H1 (cell line): ENCODE measurements around the gene EGFLAM. TPM values are rescaled to one million over a fixed set of nuclear protein-coding genes. Genes with fewer than 3 reads are reported as not detected.

ENCODE experiments used
- CTCF ChIA-PET: fragments of 300-600 bp; sonication (Branson Sonifier 250); formaldehyde crosslinking; loops from one replicate; lab custom pipeline; 2021; ENCODE audit not compliant: partially characterized antibody; lab: Charles Lee
- POLR2A ChIA-PET: fragments of 300-600 bp; sonication (Branson Sonifier 250); formaldehyde crosslinking; loops from one replicate; lab custom pipeline; 2021; ENCODE audit warnings: inconsistent platforms; ENCODE audit not compliant: partially characterized antibody; lab: Charles Lee
- DNase-seq, 2 experiments: peaks; one replicate each; pipeline versions ENCODE4 v3.0.0 to v3.0.0-alpha.2; 2010 to 2022; ENCODE audit warnings: low spot score in 2 of 2, low read depth in 1 of 2, mixed read lengths in 1 of 2
- FAIRE-seq: peaks from 2 replicates; lab custom pipeline; 2011; peaks lifted over from hg19 to GRCh38; lab: Jason Lieb, UNC
- H2AFZ ChIP-seq: 2 replicates; pipeline ENCODE4 v1.8.1; 2012; ENCODE audit warnings: low read length, inconsistent platforms
- H2AK5ac ChIP-seq: 2 replicates; pipeline ENCODE4 v1.6.1; 2013; ENCODE audit warnings: low read depth, low read length
- H2BK120ac ChIP-seq: replicated peaks from 2 replicates; pipeline ENCODE3; 2013; ENCODE audit warnings: low read depth, low read length, inconsistent platforms
- H2BK12ac ChIP-seq: 2 replicates; pipeline ENCODE4 v1.6.1; 2013; ENCODE audit warnings: low read depth, low read length
- H2BK15ac ChIP-seq: 2 replicates; pipeline ENCODE4 v1.6.1; 2013; ENCODE audit warnings: low read length
- H2BK20ac ChIP-seq: 2 replicates; pipeline ENCODE4 v1.6.1; 2013; ENCODE audit warnings: low read length
- H2BK5ac ChIP-seq: 2 replicates; pipeline ENCODE4 v1.6.1; 2013; ENCODE audit warnings: low read depth, low read length
- H3K14ac ChIP-seq: 2 replicates; pipeline ENCODE4 v1.6.1; 2013; ENCODE audit warnings: inconsistent platforms; ENCODE audit not compliant: insufficient read length
- H3K18ac ChIP-seq: 2 replicates; pipeline ENCODE4 v1.6.1; 2013; ENCODE audit warnings: low read length; ENCODE audit errors: extremely low read depth
- H3K23ac ChIP-seq: 2 replicates; pipeline ENCODE4 v1.6.1; 2013; ENCODE audit warnings: inconsistent platforms; ENCODE audit not compliant: insufficient read length
- H3K23me2 ChIP-seq: 2 replicates; pipeline ENCODE4 v1.6.1; 2013; ENCODE audit warnings: low read depth, low read length
- H3K27ac ChIP-seq: 2 replicates; pipeline ENCODE4 v1.6.1; 2011; ENCODE audit warnings: low read depth, low read length, inconsistent platforms
- H3K27me3 ChIP-seq, 4 experiments: replicated peaks in 1 of 4; 1 replicate in 1 of 4; 2 replicates in 3 of 4; pipeline versions ENCODE4 v1.6.1 to v1.8.1; 2011 to 2013; ENCODE audit warnings: low read length in 3 of 4, mild to moderate bottlenecking in 3 of 4, inconsistent platforms in 2 of 4, mixed read lengths in 2 of 4, moderate library complexity in 1 of 4; ENCODE audit not compliant: control insufficient read depth in 3 of 4, insufficient read depth in 3 of 4; ENCODE audit errors: extremely low read depth in 1 of 4
- H3K36me3 ChIP-seq, 4 experiments: 2 replicates each; pipeline versions ENCODE4 v1.6.1 to v1.8.1; 2011 to 2013; ENCODE audit warnings: mild to moderate bottlenecking in 4 of 4, low read length in 3 of 4, moderate library complexity in 2 of 4, control low read depth in 1 of 4, inconsistent platforms in 1 of 4; ENCODE audit not compliant: insufficient read depth in 4 of 4, control insufficient read depth in 2 of 4
- H3K4ac ChIP-seq: replicated peaks from 2 replicates; pipeline ENCODE3; 2013; ENCODE audit warnings: low read length, low read depth, mixed read lengths, inconsistent platforms; ENCODE audit not compliant: insufficient read length
- H3K4me1 ChIP-seq, 4 experiments: replicated peaks in 1 of 4; 1 replicate in 1 of 4; 2 replicates in 3 of 4; pipeline versions ENCODE4 v1.6.1 to v1.8.1; 2011 to 2013; ENCODE audit warnings: low read length in 3 of 4, inconsistent platforms in 2 of 4, mixed read lengths in 1 of 4; ENCODE audit not compliant: insufficient read depth in 4 of 4, control insufficient read depth in 3 of 4
- H3K4me2 ChIP-seq, 2 experiments: 2 replicates each; pipeline versions ENCODE4 v1.6.1 to v1.8.1; 2011 to 2013; ENCODE audit warnings: low read depth in 2 of 2, low read length in 2 of 2, control low read depth in 1 of 2, inconsistent platforms in 1 of 2, mild to moderate bottlenecking in 1 of 2; ENCODE audit not compliant: insufficient read depth in 1 of 2
- H3K4me3 ChIP-seq, 4 experiments: fragments of 200-600, 300-600 bp in 1 of 4; sonication (generic), shearing (Covaris generic), sonication (Bioruptor Twin) in 1 of 4; 2 replicates each; pipeline versions ENCODE4 v1.5.1 to v1.8.1; 2011 to 2016; ENCODE audit warnings: low read length in 4 of 4, low read depth in 3 of 4, control low read depth in 2 of 4, inconsistent platforms in 2 of 4, mild to moderate bottlenecking in 2 of 4, mixed read lengths in 1 of 4, moderate library complexity in 1 of 4; ENCODE audit not compliant: insufficient read depth in 2 of 4; ENCODE audit errors: extremely low read depth in 1 of 4
- H3K56ac ChIP-seq: replicated peaks from 2 replicates; pipeline ENCODE3; 2013; ENCODE audit warnings: low read depth, mild to moderate bottlenecking, mixed read lengths, low read length, inconsistent platforms; ENCODE audit not compliant: insufficient read length
- H3K79me1 ChIP-seq: 2 replicates; pipeline ENCODE4 v1.6.1; 2013; ENCODE audit warnings: low read depth, low read length, control low read depth
- H3K79me2 ChIP-seq, 2 experiments: 2 replicates each; pipeline versions ENCODE4 v1.6.1 to v1.8.1; 2012 to 2013; ENCODE audit warnings: low read length in 2 of 2, mild to moderate bottlenecking in 2 of 2, inconsistent platforms in 1 of 2; ENCODE audit not compliant: insufficient read depth in 2 of 2, control insufficient read depth in 1 of 2
- H3K9ac ChIP-seq, 4 experiments: replicated peaks in 1 of 4; 1 replicate in 1 of 4; 2 replicates in 3 of 4; pipeline versions ENCODE4 v1.6.1 to v1.8.1; 2011 to 2013; ENCODE audit warnings: low read depth in 3 of 4, low read length in 3 of 4, control low read depth in 2 of 4, mild to moderate bottlenecking in 2 of 4, moderate library complexity in 2 of 4, inconsistent platforms in 1 of 4; ENCODE audit errors: extremely low read depth in 1 of 4
- H3K9me3 ChIP-seq, 2 experiments: 2 replicates each; pipeline versions ENCODE4 v1.6.1 to v1.8.1; 2012 to 2013; ENCODE audit warnings: mild to moderate bottlenecking in 2 of 2, moderate library complexity in 2 of 2, control low read depth in 1 of 2, inconsistent platforms in 1 of 2, low read depth in 1 of 2, low read length in 1 of 2, mixed read lengths in 1 of 2; ENCODE audit not compliant: insufficient read depth in 2 of 2
- H4K20me1 ChIP-seq, 2 experiments: replicated peaks in 1 of 2; 2 replicates each; pipeline versions ENCODE3 to v1.8.1; 2011 to 2013; ENCODE audit warnings: inconsistent platforms in 2 of 2, low read length in 2 of 2, mild to moderate bottlenecking in 1 of 2; ENCODE audit not compliant: insufficient read depth in 2 of 2, control insufficient read depth in 1 of 2
- H4K5ac ChIP-seq: 2 replicates; pipeline ENCODE4 v1.6.1; 2013; ENCODE audit warnings: low read length, low read depth, mixed read lengths, inconsistent platforms; ENCODE audit not compliant: insufficient read length
- H4K8ac ChIP-seq: 2 replicates; pipeline ENCODE4 v1.8.0; 2013; ENCODE audit warnings: mild to moderate bottlenecking, moderate library complexity, low read length, inconsistent platforms; ENCODE audit not compliant: insufficient read depth; ENCODE audit errors: extremely low read depth
- H4K91ac ChIP-seq: replicated peaks from 2 replicates; pipeline ENCODE3; 2013; ENCODE audit warnings: low read length, mixed read lengths, inconsistent platforms; ENCODE audit not compliant: insufficient read length
- ASH2L ChIP-seq: fragments of 200-600, 300-600 bp; sonication (generic); IDR thresholded peaks from one replicate; pipeline ENCODE4 v1.7.1; 2017; ENCODE audit warnings: low read length
- BCL11A ChIP-seq, 2 experiments: IDR thresholded peaks; one replicate each; pipeline ENCODE4 v1.6.1; 2011; ENCODE audit warnings: low read depth in 2 of 2, low read length in 2 of 2, mild to moderate bottlenecking in 2 of 2
- CEBPB ChIP-seq: IDR thresholded peaks from 2 replicates; pipeline ENCODE4 v1.6.1; 2012; ENCODE audit warnings: low read depth, low read length
- GTF2F1 ChIP-seq: IDR thresholded peaks from 2 replicates; pipeline ENCODE4 v1.6.1; 2012; ENCODE audit warnings: low read depth, low read length, improper control_type of control experiment, borderline replicate concordance
- HDAC2 ChIP-seq, 2 experiments: fragments of 300-600 bp in 1 of 2; sonication (generic) in 1 of 2; IDR thresholded peaks; 2 replicates each; pipeline ENCODE4 v1.6.1; 2011 to 2012; ENCODE audit warnings: low read depth in 2 of 2, low read length in 2 of 2, mild to moderate bottlenecking in 2 of 2, moderate library complexity in 2 of 2, borderline replicate concordance in 1 of 2, inconsistent platforms in 1 of 2
- MAX ChIP-seq: IDR thresholded peaks from 2 replicates; pipeline ENCODE4 v1.6.1; 2012; ENCODE audit warnings: inconsistent platforms
- SRF ChIP-seq: IDR thresholded peaks from 2 replicates; pipeline ENCODE4 v1.6.1; 2011; ENCODE audit warnings: mild to moderate bottlenecking, low read depth, low read length, moderate library complexity
- USF2 ChIP-seq: IDR thresholded peaks from 2 replicates; pipeline ENCODE4 v1.6.1; 2011; ENCODE audit warnings: low read length, improper control_type of control experiment
- polyA plus RNA-seq, 7 experiments: library from polyadenylated mRNA; depleted of rRNA in 3 of 7; stranded (reverse) in 5 of 7; unstranded in 2 of 7; fragments of >200 nt in 5 of 7; fragments of 200-250 nt in 2 of 7; gene quantifications; 1 replicate in 5 of 7; 2 replicates in 1 of 7; 4 replicates in 1 of 7; pipeline versions ENCODE4 v1.2.1 to v1.2.3, GENCODE V29; 2011 to 2013; ENCODE audit warnings: missing spikeins in 2 of 7, mixed read lengths in 2 of 7
- total RNA-seq: library from RNA; stranded (reverse); fragmentation: NEBNext Ultra II Directional; extraction: Animal tissue kit (Norgen Biotek cat#: 25700); gene quantifications from 2 replicates; pipeline ENCODE4 v1.2.1, GENCODE V29; 2021

Gene EGFLAM
- total and polyA plus RNA-seq, 2 of the 8 experiments (the other 6 are each of a cell fraction or from before 2014, with no cell fraction given): 0.20 to 0.24 TPM

- ChIA-PET POLR2A (no interaction called here), CTCF (interaction anchor here (1.5 kb wide), 1 partner anchor 47 kb away, joined by 3 read pairs; no protein-coding TSS in a partner anchor)
- H3K23me2 ChIP-seq: 0 out of 2 replicates have a peak, but pooled peaks cover 2% of the 10 kb centered on the region
- no peak overlapping the region for H3K56ac ChIP-seq
- H3K4ac ChIP-seq: no peak overlapping the region
- no peak overlapping the region for H3K18ac ChIP-seq
- no peak overlapping the region for H2AK5ac ChIP-seq
- H3K4me1 ChIP-seq: no peaks in the 10 kb centered on the region
- H3K27me3 ChIP-seq: no peaks in the 10 kb centered on the region
- H4K91ac ChIP-seq: no peak overlapping the region
- H2AFZ ChIP-seq: no peak overlapping the region
- no peak overlapping the region for H3K14ac ChIP-seq
- H4K8ac ChIP-seq: no peak overlapping the region
- no peak overlapping the region for H4K5ac ChIP-seq
- no peak overlapping the region for H2BK5ac ChIP-seq
- no peak overlapping the region for H3K4me3 ChIP-seq
- no peaks in the 10 kb centered on the region for H4K20me1 ChIP-seq
- H3K9me3 ChIP-seq: no peaks in the 10 kb centered on the region
- H3K36me3 ChIP-seq: no peaks in the 10 kb centered on the region
- no peak overlapping the region for H3K4me2 ChIP-seq
- no peak for TF ChIP-seq CEBPB
- TF ChIP-seq ASH2L: no peak
- TF ChIP-seq GTF2F1: no peak
- TF ChIP-seq MAX: no peak
- no peak for TF ChIP-seq HDAC2 (IDR thresholded peaks at IDR 0.05; ENCODE audit: borderline replicate concordance in 1 of 2, low read depth in 2 of 2, low read length in 2 of 2)
- TF ChIP-seq USF2: no peak
- no peak for TF ChIP-seq BCL11A (IDR thresholded peaks at IDR 0.05; ENCODE audit: low read depth in 2 of 2, low read length in 2 of 2)
- TF ChIP-seq SRF: no peak
- TF ChIP-seq, all 59 proteins: peak for 0
- no peaks in the 10 kb centered on the region for H3K79me2 ChIP-seq
- H3K9ac ChIP-seq: no peak overlapping the region
- no peak overlapping the region for H2BK120ac ChIP-seq
- no peak overlapping the region for H3K27ac ChIP-seq
- no peak overlapping the region for H2BK15ac ChIP-seq
- DNase-seq: no peak
- FAIRE-seq: no peak
- no peaks in the 10 kb centered on the region for H3K79me1 ChIP-seq
- H3K23ac ChIP-seq: no peak overlapping the region
- H2BK20ac ChIP-seq: no peak overlapping the region
- no peak overlapping the region for H2BK12ac ChIP-seq
These were observed 46.1 kb upstream of the EGFLAM start for GRCh38 chr5:38212307-38212706.
